Stimulated activated CD4-positive, alpha-beta T cell treated with anti-CD3 and anti-CD28 coated beads, Interleukin-1b, Interleukin-23, amount 100 ng/mL, for 1 hour (primary cell): ENCODE data around the gene RBMS3.
"Not testable (repeated sequence)": the region's sequence is repeated elsewhere in the genome, so short reads cannot be mapped to it uniquely, and the experiment has no call there.

Experiments used
- DNase-seq, 2 donors: peaks; one replicate each; pipeline ENCODE4 v3.0.0-alpha.2; 2020; ENCODE audit warnings: low read depth in 2 of 2

Gene RBMS3

DNA sequence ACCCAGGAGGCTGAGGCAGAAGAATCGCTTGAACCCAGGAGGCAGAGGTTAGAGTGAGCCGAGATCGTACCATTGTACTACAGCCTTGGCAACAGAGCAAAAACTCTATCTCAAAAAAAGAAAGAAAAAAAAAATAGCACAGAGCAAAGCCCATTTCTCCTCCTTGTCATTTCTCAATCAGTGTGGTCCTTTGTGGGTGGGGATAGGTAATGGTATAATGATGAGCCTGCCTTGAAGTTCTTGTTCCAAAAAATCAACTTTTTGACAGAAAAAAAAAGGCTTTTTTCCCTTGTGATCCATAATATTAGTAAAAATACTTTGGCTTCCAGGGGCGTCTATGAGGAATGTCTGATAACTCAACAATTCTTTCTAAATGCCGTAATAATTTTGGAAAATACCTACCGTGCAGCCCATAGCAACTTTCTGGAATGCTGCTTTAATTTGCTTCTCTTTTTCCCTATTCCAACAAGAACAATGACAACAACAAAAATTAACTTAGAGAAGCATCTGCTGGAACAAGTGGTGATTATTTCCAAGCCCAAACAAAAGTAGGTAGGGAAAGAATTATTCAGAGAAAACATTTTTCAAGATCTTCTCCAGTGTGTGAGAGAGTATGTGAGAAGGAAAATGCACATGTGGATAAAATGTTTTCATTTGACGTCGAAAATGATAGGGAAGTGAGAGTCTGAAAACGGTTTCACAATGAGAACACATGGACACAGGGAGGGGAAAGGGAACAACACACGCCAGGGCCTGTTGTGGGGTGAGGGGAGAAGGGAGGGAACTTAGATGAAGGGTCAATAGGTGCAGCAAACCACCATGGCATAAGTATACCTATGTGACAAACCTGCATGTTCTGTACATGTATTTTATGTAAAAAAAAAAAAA, 337.8 kb downstream of the RBMS3 start:
- no peak for DNase-seq

DNA sequence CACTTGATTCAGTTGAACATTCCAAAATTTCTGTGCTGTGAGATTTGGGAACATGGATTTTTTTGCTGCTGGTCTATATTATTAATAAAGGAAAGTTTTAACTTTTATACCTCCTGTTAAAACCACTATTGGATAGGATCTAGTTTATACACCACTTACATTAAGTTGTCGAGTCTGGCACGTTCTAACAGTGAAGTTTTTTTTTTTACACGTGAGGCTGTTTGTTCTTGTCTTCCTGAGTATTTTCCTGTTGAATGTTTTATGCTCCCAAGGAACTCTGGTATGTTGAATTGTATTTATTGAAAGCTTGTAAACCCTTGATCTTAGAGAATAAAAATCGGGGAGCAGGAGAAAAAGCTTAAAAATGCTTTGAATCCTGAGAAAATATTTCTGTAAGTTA, 338.8 kb downstream of the RBMS3 start:
- no peak for DNase-seq

DNA sequence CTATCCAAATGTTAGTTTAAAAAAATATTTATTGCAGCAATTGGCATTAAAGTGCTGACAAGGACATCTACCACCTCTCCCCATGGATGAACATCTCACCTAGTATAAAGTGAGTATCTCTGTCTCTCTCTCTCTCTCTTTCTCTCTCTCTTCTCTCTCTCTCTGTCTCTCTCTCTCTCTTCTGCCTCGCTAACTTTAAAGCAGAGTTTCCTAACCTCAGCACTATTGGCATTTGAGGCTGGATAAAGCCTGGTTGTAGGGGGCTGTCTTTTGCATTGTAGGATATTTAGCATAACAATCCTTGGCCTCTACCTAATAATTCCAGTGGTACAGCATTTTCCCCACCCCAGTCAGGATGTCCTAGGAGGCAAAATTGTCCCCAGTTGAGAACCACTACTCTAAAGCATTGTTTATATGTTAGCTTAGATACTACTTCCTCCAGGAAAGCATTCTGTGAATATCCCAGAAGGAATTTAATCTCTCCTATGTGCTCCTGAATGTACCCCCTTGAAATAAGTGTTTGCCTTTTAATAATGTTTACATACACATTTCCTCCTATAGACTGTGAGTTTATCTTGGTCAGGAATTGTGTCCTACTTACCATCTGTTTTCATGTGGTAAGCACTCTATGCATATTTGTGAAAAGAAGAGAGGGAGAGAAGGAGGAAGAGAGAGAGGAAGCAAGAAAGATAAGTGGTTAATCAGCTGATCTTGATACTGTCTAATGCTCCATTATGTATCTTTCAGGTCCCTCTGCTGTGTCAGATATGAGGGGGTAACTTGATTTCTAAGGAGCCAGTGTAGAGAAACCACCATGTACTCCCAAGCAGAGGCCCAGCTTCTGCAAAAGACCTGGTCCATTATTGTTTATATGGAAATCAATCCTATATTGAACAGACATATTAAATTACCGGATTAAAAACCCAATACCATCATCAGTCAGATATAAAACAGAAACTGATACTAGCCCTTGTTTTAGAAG, 346.6 kb downstream of the RBMS3 start:
- no peak for DNase-seq

DNA sequence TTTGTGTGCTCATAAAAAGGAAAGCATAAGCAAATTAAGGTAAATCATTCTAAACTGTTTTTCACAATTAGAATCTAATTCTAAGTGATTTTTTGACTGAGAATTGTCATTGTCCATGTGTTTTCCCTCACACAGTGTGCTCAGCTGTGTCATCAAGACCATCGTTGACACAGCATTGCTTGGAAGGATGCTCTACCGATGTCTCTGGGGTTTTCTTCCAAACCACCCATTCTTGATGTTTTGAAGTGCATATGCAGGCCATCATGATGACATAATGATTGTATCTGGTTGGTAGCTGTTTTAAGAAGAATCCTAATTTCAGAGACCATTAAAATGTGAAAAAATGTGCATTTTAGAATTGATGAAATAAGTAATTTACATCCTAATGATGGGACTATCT, 347.9 kb downstream of the RBMS3 start:
- DNase-seq: no peak

DNA sequence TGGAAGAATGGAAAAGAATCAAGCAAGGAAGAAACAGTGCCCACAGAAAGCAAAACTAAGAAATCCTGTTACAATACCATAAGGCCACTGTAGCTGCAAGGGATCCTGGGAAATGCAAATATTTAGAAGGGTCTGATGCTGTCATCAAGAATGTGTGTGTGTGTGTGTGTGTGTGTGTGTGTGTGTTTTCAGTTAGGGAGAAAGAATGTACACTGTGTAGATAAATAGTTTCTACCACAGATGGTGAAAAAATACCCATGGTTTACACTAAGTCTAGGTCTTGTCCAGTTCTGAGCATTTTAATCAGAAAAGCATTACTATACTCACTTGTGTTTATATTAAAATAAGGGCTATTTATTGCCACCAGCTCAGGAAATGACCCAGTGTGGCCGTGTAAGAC, 355.0 kb downstream of the RBMS3 start:
- DNase-seq: no peak

DNA sequence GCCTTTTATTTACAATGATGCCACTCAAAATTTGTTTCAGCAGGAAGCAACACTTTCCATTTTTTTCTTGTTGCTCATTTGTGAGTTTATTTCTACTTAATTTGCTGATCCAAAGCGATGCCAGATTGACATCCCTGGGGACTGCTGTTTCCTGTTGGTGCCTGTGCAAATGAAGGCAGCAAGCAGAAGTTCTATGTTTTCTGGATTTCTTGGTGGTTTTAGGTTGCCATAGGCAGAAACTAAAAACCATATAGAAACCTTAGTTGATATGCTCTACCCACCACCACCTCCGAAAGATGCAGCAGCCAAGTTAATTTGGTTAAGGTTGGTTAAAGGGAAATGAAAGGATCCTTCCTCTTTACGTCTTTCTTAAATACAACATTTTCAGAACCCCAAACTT, 356.2 kb downstream of the RBMS3 start:
- no peak for DNase-seq

DNA sequence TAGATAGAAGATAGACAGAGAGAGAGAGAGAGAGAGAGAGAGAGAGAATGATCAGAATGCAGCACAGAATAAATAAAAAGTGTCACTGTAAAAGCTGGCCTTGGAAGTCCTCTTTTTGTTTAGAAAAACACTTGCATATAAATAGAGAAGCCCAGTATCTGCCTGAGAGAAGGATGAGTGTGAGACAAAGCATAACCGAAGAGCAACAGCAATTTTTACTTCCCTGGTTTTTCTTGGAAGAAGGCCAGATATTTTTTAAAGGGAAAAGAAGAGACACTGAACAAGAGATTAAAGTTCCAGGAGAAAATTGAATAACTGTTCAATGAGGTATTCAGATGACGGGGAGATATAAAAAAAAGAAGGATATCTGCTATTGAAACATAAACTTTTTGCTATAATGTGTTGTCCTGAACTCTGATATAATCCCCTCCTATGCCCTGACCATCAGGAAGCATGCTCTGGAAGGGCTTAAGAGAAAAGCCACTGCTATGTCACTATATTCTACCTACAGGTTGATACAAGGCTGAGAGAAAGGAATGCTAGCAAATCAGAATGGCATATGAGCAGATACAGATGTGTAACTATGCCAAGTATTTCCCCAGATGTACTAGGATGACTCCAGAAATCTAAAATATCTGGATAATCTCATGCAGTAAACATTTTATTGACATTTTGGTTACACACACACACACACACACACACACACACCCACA, 358.9 kb downstream of the RBMS3 start:
- DNase-seq: no peak

DNA sequence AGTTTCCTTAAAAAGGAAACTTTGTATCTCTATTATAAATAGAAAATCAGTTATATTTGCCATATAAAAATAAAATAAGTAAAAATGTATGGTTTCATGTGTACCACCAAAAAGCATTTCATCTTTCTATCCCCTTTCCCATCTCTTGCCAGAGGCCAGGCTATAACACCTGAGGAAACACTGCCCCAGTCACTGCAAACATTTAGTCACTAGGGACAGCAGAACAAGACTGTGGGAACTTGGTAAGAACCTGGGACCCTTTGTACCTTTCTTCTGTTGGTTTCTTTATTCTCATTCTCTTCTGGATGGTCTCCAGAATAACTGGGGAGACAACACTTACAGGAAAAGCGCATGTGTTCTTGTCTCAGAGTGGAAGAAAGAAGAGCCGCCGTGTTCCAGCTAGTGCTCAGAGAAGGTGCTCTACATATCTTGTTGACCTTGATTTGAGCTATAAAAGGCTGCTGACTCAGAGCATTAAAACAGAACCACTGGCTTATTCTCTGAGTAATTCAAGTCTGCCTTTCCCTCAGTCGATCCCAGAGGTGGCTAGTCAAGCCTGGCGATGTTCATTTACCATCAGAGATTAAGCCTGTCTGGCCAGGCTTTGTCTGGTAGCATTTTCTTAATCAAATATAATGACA, 361.6 kb downstream of the RBMS3 start:
- no peak for DNase-seq

DNA sequence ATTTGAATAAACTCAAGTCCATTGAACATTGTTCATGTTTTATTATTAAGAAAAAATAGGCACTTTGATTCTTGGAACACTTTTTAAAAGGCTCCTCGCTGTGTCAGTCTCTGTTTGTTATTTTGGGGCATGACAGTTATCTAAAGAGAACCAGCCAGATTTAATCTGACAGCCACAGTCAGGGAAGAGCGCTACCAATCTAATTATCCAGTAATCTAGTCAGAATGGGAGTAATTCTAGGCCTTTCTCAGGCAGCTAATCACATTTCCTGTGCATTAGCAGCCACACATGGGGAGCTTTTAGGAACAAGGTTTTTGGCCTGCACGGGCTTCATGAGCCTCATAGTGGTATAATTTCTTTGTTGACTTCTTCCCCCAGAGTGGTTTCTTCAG, 362.2 kb downstream of the RBMS3 start:
- DNase-seq: no peak

DNA sequence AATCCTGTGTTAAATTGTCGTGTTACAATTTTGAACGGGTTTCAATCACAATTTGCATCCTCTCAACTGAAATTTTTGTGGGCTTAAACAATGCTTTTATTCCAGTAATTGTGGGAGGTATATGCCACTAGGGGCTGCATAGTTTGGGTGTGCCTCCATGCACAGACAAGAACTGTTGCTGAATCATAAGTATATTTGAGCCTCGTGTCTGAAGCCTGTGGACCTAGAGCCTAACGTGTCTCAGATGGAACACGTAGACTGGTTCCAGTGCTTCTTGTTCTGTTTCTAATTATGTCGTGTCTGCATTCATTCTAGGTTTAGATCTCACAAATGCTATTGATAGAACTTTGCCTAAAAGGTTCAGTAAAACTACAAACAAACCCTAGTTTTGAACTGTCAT, 363.4 kb downstream of the RBMS3 start:
- no peak for DNase-seq

DNA sequence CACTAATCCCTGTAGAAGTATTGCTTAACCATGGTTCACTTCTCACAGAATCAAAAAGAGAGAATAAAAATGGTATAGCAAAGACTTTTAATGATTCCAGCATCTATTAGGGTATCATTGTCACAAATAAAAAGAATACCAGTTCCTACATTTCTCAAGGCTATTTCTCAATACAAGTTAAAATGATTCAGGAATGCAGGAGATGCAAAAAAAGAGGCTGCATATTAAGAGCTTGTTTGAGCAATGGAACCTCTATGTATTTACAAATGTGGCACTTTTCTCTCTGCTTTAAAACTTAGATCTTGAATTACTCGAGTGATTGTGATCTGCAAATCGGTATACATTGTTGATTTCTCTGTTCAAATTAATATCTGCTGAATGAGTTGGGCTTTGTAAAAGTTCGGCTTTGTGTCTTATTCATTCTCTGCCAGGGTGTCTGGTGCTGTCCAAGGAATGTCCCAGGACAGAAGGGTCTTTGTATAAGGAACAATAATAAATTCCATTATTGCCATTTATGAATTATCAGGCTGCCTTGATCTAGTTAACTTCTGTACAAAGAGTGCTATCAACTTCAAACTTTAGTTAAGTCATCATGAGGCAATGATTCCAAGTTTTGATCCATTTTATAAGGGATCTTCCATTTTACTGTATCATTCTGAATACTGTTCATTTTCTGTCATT, 364.2 kb downstream of the RBMS3 start:
- no peak for DNase-seq

DNA sequence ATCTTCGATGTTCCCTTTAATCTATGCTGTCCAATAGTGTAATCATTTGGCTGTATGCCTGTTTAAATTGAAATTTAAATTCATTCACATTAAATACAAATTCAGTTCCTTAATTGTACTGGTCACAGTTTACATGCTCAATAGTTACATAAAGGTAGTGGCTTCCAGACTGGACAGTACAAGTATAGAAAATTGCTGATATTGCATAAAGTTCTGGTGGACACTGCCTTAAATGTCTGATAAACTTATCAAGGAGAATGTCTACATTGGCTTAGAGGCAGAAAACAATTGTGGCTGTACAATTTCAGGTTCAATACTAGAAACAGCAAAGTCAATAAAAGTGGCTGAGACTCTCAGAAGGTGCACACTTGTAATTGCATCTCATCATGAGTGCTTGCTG, 365.2 kb downstream of the RBMS3 start:
- DNase-seq: no peak

DNA sequence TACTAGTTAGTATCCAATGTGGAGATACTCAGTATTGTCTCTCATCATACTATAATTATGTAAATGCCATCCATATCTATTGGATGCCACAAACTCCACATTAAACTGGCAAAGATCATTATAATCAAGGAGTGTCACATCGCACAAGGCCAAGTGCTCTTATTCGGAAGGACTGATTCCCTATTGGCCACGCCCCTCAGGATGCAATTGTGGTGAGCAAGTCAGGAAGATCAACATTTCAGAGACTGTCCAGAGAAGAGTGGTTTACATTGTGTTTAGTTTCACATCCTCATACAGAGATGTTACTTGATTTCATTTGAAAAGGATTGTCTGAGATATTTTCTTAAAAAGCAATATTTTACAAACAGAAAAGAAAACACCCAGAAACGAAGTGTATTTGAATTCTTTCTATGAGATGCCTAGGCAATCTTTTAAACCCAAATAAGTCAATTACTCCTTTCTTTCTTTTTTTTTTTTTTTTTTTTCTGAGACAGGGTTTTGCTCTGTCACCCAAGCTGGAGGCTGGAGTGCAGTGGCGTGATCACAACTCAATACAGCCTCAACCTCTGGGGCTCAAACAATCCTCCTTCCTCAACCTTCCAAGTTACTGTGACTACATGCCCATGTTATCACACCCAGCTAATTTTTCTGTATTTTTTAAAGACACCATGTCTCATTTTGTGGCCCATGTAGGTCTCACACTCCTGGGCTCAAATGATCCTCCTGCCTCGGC, 369.1 kb downstream of the RBMS3 start:
- no peak for DNase-seq

DNA sequence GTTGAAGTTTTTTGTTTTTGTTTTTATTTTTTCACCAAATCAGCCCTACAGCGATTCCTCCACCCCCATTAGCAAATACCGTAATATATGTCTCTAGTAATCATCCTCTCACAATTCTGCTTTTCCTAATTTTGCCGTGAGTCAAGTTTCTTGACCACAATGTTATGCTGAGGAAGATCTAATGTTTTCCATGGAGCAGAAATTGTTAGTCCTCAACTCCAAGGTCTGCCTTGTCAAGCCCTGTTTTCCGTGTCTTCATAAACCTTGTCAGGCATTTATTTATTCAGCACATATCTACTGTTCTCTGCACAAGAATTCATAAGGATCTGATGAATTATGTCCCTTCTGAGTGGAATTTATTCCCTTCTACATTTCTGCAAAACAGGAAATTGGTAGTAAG, 372.8 kb downstream of the RBMS3 start:
- no peak for DNase-seq

DNA sequence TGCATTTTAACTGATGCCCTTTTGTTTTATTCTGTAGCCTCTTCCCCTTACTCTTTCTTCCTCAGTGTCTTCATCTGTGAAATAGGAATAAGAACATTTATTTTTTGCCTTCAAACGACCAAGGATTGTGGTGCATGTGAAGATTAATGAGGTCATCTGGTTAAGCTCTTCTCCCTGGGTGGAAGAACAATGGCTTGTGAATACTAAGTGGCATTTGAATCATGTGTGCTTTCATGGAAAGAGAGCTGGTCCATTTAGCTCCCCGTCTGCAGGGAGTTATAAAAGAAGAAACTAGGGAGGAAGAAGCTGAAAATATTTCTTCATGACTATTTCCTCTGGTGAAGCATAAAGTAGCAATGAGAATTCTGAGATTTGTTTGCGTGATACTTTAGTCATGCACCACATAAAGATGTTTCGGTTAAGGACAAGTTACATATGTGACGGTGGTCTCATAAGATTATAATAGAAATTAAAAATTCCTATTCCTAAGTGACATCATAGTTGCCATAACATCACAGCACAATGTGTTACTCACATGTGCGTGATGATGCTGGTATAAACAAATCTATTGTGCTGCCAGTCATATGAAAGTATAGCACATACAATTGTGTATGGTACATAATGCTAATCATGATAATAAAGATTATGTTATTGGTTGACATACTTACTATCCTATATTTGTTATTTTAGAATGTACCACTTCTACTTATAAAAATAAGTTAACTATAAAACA, 374.3 kb downstream of the RBMS3 start:
- DNase-seq: no peak

DNA sequence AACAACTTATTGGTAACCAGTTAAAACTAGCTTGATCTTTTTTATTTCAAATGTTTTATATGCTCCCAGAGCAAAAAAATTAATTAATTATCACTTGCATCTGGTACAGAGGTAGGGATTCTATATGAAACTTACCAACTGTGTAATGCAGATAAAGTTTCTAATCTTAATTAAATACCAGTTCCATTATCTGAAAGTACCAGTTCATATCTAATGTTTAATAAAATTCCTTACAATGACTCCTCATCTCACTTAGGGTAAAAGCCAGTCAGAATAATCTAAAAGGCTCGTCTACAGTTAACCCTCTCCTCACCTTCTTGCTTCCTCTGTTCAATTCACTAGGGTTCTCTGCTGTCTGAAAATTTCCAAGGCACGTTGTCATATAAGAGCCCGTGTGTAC, 384.8 kb downstream of the RBMS3 start:
- DNase-seq: no peak

DNA sequence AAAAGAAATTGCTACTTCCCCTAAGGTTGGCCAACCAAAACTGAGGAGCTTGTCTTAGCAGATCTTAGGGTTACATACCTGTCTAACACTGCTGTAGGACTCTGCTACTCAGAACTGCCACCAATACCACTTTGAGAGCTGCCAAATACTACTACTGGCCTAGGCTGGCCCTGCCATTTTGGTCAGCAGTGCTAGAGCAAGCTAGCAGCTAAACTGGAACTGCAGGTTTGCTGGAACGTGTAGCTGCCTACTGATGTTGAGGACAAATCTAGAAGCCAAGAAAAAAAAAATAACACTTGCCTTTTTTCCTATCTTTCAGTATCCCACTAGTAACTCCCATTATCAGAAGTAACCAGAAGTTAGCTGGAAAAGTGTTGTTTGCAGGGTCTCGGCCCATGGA, 387.4 kb downstream of the RBMS3 start:
- DNase-seq: no peak

DNA sequence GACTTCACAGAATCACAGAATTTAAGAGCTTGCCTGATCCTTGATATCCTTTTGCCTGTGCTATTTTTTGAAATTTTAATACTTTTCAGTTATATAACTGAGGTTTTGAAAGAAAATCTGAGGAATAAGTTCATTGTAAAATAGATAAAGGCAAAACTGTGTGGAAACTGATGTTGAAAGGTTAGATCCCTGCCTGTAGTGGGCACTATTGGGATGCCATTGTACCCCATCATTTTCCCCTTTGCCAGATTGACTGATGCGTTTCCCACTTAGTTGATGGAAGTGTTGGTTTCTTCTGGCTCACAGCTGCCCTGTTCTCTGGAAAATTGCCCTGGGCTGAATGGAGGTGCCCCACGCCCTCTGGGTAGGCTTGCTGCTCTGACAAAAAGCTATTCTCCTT, 387.9 kb downstream of the RBMS3 start:
- DNase-seq: no peak

DNA sequence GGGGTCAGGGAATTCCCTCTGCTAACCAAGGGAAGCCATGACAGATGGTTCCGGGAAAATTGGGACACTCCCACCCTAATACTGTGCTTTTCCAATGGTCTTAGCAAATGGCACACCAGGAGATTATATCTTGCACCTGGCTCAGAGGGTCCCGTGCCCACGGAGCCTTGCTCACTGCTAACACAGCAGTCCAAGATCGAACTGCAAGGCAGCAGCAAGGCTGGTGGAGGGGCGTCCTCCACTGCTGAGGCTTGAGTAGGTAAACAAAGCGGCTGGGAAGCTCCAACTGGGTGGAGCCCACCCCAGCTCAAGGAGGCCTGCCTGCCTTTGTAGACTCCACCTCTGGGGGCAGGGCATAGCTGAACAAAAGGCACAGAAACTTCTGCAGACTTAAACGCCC, 389.6 kb downstream of the RBMS3 start:
- DNase-seq: not testable (repeated sequence)

DNA sequence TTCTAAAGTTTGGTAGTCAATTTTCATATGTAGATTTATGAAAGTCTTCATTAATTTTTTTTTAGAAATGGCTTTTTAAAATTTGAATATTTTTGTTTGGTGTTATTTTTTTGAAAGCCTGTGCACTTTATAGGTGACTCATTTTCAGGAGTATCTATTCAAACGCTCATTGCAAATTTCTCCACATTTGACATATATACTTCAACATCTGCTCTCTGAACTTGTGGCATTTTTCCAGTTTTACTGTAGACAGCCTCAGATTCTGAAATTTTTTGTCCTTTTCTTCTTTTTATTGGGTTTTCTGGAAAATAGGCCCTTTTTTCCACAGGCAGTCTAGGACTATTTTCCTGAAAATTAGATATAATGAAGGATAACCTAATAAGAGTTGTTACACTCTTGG, 396.6 kb downstream of the RBMS3 start:
- DNase-seq: no peak
